Activated naive CD8-positive, alpha-beta T cell treated with anti-CD3 and anti-CD28 coated beads, Interleukin-2, amount 50 U/mL, for 16 hours (primary cell): Measurements from ENCODE around the gene SEC31A.
"Not testable (repeated sequence)": the region's sequence is repeated elsewhere in the genome, so short reads cannot be mapped to it uniquely, and the experiment has no call there.

Experiments
- DNase-seq: peaks from one replicate; pipeline ENCODE4 v3.0.0-alpha.2; 2020; ENCODE audit warnings: low read depth, low spot score

SEC31A gene, protein sequence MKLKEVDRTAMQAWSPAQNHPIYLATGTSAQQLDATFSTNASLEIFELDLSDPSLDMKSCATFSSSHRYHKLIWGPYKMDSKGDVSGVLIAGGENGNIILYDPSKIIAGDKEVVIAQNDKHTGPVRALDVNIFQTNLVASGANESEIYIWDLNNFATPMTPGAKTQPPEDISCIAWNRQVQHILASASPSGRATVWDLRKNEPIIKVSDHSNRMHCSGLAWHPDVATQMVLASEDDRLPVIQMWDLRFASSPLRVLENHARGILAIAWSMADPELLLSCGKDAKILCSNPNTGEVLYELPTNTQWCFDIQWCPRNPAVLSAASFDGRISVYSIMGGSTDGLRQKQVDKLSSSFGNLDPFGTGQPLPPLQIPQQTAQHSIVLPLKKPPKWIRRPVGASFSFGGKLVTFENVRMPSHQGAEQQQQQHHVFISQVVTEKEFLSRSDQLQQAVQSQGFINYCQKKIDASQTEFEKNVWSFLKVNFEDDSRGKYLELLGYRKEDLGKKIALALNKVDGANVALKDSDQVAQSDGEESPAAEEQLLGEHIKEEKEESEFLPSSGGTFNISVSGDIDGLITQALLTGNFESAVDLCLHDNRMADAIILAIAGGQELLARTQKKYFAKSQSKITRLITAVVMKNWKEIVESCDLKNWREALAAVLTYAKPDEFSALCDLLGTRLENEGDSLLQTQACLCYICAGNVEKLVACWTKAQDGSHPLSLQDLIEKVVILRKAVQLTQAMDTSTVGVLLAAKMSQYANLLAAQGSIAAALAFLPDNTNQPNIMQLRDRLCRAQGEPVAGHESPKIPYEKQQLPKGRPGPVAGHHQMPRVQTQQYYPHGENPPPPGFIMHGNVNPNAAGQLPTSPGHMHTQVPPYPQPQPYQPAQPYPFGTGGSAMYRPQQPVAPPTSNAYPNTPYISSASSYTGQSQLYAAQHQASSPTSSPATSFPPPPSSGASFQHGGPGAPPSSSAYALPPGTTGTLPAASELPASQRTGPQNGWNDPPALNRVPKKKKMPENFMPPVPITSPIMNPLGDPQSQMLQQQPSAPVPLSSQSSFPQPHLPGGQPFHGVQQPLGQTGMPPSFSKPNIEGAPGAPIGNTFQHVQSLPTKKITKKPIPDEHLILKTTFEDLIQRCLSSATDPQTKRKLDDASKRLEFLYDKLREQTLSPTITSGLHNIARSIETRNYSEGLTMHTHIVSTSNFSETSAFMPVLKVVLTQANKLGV

DNA sequence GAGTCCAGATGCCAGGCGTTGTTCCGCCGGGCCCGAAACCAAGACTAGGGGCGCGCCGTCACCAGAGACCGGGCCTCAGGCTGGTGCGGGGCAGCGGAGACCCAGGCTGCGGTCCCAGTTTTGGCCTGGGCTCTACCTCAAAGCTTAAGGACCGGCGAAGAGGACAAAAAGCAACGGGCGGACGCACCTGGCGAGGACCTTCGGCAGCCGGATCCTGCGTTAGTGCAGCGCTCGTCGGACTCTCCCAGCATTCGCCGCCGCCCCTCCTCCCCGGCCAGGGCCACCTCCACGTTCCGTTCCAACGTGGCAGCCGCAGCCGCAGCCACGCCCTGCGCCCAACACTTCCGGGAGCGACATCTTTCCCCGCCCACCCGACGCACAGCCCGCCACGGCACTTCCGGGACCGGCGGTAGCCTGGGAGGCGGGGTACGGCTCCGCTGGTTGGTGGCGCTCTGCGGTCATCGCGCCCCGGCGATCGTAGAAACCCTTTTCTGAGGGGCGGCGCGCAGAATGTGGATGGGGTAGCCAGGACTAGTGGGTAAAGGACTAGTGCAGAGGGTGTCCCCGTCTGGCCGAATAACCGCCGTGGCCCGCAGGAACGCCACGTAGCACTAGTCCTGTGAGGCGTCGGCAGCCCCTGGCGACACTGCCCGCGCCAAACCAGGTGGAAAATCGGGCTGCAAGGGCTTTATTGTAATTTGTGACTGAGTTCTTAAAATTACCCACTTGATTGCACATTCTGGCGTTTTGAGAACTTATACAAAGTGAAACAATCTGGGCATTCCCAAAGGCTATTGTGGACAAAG, at the start of gene SEC31A:
TSS of gene SEC31A (minus strand) at position 253 of the 806 bp plus-strand sequence. CDS start 9,217 bp downstream, outside the sequence.
- peak; percentile 92 for DNase-seq

DNA sequence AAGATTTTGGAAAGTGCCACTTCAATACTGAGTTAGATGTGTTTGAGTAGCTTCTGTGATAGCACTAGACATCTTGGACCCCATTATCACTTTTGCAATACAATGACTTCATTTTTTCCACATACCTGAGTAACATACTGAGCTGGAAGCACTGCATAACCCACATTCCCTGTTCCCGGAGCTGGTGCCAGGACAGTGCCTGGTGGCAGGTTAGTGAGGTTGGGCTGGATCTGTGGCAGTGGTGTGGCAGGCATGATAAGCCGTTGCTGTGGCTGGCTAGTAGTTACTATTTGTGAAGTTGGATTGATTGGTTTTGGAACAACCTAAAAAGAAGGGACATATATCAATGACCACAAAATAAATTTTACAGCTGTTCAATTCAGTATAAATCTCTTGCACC, 48.5 kb upstream of the SEC31A start:
- DNase-seq = no peak

DNA sequence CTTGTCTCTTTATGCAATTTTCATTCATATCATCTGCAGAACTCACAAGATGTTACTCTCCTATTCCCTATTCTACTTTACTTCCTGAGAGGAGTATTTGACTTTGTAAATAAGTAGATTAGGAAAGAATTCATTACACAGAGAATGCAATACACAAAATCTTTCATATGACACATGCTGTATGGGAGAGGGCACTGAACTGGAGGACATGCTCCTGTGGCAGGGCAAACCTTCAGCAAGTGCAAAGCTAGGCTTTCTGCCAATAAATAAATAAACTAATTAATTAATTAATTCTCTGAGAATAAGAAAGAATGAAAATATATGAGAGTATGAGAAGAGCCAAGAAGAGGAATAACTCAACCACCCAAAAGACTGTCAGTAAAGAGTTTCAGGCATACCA, 43.5 kb upstream of the SEC31A start:
- DNase-seq = no peak

DNA sequence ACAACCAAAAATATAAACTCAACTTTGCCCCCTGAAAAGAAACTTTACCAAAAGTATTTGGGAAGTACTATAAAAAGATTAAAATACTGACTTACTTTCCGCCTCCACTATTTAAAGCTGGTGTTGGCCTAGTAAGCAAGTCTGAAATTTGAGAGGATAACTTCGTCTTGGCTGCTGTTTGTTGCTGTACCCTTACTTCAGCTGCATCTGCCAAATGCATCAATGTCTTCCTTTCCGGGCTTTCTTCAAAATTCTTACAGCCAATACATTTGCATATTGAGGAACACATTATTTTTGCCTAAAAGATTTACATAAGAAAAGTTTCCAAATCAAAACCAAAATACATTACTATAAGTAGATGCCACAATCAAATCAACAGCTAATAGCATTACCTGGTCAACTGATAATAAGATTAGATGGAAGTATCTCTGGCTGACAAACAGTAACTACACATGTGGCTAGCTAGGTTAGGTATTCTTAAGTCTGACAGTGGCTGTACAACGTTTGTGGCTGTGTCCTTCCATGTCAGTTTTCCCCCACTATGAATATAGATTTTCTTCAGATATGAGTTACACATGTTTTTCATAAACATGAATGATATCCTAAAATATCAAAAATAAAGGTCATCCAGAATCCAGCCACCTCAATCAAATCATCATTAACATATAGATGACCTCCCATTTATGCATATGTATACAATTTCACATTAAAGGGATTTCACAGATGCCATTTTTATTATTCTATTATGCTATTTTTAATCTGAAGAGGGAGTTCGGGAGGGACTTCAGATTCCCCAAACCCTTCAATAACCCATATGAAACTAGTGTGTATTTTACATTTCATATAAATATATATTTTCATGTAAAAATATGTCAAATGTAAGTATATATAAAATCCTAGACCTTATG, 40.1 kb upstream of the SEC31A start:
- no peak for DNase-seq

DNA sequence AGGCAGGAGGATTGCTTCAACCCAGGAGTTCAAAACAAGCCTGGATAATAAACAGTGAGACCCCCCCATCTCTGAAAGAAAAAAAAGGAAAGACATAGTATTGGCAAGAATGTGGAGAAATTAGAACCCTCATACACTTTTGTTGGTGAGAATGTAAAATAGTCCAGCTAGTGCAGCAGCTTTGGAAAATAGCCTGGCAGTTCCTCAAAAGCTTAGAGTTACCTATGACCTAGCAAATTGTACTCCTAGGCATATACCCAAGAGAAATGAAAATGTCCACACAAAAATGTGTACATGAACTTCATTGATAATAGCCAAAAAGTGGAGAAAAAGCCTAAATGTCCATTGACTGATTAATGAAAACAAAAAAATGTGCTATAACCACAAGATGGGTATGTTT, 30.8 kb upstream of the SEC31A start:
- no peak for DNase-seq

DNA sequence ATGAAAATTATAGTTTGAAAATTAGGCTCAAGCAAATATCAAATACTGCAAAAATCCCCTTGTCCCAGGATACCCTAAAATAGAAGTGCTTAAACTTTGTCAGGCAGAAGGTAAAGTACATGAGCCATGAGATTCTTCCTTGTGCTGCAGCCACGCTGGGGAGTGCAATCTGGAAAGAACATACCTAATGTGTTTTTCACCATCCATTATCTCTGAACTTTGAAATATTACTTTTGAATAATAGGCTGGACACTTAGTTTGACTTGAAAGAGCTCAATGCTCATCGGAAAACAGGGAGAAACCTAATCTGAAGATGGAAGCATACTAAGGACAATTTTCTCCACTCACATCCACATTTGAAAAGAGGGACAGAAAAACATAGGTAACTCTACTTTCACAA, 28.4 kb upstream of the SEC31A start:
- no peak for DNase-seq

DNA sequence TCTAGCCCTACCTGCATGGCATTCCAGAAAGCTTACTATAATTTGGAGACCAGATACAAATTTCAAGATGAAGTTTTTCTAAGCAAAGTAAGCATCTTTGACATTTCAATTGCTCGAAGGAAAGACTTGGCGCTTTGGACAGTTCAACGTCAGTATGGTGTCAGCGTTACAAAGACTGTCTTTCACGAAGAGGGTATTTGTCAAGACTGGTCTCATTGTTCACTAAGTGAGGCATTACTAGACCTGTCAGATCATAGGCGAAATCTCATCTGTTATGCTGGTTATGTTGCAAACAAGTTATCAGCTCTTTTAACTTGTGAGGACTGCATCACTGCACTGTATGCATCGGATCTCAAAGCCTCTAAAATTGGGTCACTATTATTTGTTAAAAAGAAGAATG, 27.1 kb upstream of the SEC31A start:
- DNase-seq = no peak

DNA sequence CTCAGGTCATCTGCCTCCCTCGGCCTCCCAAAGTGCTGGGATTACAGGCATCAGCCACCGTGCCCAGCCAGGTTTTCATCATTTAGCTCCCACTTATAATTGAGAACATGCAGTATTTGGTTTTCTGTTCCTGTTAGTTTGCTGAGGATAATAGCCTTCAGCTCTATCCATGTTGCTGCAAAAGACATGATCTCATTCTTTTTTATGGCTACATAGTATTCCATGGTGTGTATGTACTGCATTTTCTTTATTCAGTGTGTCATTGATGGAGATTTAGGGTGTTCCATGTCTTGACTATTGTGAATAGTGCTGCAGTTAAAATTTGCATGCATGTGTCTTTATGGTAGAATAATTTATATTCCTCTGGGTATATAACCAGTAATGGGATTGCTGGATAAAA, 23.0 kb upstream of the SEC31A start:
- not testable (repeated sequence) for DNase-seq

DNA sequence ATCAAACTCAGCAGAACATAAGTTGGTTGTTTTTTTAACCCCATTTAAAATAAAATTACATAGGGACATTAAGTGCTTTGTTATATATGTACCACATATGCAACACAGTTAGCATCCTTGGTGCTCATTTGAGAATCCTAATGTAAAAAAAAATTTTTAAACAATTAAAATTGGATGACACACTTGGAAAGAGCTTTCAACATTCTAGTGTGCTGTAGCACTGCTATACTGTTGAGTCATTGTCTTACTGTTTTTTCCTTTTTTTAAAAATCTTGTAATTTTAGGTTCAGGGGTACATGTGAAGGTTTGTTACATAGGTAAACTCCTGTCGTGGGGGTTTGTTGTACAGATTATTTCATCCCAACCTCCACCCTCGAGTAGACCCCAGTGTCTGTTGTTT, 22.4 kb upstream of the SEC31A start:
- no peak for DNase-seq

DNA sequence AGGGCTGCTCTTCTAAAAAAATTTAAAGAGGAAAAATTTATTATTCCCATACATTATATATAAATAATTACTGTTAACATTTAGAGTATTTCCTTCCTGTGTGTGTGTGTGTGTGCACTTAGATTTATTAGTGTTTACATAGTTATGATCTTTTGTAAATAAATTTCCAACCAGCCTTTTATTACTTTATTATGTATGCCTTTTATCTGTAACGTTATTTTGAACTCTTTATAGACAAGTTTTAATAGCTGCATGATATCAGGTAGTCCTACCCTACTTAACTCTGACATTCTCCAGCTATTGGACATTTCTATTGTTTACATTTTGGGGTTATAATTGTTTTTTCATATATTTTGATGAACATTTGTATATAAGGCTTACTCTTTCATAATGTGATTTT, 18.4 kb upstream of the SEC31A start:
- no peak for DNase-seq

DNA sequence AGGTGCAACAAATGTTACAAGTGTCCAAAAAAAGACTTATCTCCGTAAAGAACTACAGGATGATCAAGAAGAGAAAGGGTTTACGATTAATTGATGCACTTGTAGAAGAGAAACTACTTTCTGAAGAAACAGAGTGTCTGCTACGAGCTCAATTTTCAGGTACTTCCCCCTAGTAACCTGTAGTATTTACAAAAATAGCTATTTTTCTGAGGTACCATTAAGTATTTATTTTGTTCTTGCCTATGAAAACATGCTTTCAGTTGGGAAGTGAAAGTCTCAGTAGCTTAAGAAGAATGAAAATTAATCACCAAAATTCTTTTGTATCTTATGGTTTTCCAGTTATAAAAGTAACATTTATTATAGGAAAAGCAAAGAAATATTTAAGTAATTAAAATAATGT, 15.5 kb upstream of the SEC31A start:
- DNase-seq = no peak

DNA sequence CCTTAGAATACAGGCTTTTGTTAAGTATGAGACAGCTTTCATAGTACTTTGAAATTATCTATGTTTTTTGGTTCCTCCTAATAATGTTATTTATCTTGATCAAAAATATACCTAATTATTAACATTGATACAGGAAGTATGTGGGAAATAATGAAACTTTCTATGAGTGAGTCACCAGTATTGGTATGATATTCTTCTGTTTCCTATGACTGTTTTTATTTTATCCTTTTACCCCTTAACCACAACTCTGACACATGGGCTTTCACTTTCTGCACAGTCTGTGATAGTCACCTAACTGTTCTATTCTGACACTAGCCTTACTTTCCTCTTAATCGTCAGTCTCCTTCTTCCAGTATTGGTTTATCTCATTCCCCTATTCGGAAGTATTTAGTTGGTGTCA, 14.3 kb upstream of the SEC31A start:
- DNase-seq = no peak

DNA sequence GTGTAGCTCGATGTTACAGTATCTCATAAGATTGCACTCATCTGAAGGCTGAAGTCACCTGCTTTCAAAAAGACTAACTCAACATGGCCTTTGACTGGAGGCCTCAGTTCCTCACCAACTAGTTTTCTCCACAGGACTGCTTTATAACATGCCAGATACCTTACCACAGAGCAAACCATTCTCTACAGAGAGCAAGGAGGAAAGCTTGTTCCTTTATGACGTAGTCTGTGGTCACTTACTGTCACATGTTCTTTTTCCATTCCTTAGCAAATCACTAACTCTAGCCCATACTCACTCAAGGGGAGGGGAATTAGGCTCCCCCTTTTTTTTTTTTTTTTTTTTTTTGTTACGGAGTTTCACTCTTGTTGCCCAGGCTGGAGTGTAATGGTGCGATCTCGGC, 12.8 kb upstream of the SEC31A start:
- no peak for DNase-seq

DNA sequence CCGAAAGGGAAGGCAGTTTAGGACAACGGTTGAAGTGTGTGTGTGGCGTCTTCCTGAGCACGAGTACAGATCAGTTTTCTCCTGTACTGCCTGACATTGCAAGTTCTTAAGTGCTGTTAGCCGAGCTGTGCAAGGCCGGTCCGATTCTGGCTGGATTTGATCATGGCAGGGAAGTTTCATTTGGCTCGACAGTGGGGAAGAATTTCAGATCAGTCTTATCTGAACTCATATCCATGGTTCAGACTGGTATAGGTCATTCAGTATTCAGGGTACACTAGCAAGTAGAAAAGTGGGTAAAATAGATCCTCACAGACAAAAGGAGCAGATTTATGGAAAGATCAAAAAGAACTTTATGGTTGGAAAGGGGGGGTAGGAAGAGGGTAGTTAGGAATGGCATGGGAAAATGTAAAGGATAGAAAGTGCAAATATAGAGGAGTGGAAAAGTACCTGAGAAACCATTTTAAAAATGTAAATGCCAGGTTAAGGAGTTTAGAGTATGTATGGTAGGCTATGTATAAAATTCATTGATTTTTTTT, 10.3 kb upstream of the SEC31A start:
- no peak for DNase-seq

DNA sequence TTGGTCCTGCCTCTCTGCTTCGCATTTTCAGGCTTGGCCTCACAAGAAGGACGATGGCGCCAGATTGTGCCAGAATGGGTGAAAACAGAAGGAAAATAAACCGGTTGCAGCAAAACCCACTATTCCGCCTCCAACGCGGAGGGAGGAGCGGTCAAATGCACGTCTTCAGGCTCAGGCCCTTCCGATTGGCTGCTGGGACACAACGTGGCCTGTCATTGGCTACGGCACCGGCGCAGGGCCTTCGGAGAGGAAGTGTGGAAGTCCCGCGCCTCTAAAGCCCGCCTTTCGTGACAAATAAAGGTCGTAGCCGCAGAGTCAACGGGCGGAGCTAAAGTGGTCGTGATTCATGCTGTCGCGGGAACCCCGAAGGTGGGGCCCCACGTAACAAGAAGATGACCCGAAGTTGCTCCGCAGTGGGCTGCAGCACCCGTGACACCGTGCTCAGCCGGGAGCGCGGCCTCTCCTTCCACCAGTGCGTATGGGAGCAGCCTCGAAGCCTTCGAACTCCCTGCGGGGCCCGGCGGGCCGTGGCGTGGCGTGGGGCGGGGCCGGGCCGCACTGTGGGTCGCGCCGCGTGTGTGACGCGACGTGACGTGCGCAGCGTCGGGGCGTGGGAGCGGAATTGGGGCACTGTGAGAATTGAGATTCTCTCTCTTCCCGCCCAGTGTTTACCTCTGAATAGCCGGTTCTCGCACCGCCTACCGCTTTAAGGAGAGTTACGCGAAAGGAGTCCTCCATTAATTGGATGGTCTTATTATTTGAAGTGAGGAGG, 9.6 kb upstream of the SEC31A start, which contains the start of gene THAP9:
TSS of gene THAP9 (plus strand) at position 325 of the 772 bp plus-strand sequence. CDS start at position 393, 68 bp downstream.
- peak; percentile 89 for DNase-seq

DNA sequence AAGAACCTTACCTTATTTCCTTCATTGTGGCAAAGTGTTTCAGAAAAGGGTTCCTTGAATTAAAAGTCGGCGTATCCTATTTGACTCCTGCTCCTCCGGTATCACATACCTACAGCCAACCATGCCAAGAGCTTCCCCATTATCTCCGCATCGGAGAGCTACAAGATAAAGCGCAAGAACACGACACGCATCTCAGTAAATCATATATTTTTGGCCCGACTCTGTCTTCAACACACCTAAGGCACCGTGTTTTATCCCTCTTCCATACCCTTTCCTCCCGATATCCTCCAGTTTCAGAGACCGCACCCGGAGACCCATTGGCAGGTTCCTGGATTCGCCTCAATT, 9.1 kb upstream of the SEC31A start:
- no peak for DNase-seq

DNA sequence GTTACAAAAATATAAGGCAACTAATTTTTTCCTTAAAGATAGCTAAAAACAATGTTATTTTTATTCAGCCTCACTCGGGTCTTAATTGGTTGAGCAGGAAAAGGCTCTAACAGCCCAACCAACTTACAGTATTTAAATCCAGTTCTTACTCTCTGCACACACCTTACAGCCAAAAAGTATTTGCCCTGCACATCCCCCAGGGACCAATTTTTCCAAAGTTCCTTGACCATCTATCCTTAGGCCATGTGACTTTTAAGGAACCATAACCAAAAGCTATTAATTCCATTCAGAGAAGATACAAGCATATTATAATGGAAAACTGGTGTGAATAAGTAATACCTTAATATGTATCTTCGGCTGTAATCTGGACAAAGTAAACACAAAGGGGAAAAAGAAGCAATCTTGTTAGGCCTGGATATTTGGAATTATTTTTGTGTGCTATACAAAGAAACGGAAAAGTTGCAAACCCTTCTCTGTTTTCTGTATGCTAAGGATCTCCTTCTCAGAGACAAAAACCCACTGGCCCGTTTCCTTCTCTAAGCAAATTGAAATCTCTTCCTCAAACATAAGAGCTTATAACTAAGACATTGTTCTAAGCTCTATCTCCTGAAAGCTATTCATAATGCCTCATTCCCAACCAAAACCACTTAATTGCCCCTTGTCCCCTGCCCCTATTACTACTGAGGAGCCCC, 8.6 kb upstream of the SEC31A start:
- DNase-seq = no peak
